ENCODE data around the gene ACTN4. TPM values are rescaled to one million over a fixed set of nuclear protein-coding genes. Genes with fewer than 3 reads are reported as not detected.

Gene ACTN4
- total RNA-seq, 1 donor from 2014 or later, result 628 TPM

DNA sequence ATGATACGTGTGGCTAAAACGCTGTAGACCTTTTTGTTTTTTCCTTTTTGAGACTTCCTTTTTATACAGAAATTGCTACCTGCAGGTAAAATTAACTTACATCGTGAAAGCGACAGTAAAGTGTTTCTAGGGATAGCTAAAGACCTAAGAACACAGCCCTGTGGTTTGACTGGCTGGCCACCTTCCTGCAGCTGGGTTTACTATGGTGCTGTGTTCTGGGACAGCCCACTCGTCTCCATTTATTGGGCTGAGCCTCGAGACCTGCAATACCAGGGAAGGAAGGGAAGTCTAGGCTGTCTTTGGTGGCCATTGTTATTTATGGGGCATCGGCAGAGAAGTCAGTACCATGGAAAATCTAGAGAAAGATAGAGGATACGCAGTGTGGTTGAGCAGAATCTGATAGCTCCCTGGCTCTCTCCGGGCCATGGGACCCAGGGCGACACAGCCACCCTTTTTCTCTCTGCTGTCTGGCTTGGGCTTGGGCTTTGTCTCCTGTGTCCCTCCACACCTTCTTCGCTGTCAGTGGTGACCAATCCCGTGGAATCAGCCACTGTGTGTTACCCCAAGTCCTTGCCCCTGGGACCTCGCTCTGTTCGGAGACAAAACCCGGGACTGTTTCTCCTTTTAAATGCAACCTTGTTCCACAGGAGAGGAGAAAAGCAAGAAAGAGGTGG lies 30.9 kb downstream of the ACTN4 start:
- DNase-seq (ENCODE audit: low spot score), result no peak

- no peak for DNase-seq (ENCODE audit: low spot score)
Measured at GRCh38 chr19:38678891-38679494, 31.5 kb downstream of the ACTN4 start.

- no peak for DNase-seq (ENCODE audit: low spot score)
Measured at GRCh38 chr19:38679839-38680238, 32.4 kb downstream of the ACTN4 start.

DNA sequence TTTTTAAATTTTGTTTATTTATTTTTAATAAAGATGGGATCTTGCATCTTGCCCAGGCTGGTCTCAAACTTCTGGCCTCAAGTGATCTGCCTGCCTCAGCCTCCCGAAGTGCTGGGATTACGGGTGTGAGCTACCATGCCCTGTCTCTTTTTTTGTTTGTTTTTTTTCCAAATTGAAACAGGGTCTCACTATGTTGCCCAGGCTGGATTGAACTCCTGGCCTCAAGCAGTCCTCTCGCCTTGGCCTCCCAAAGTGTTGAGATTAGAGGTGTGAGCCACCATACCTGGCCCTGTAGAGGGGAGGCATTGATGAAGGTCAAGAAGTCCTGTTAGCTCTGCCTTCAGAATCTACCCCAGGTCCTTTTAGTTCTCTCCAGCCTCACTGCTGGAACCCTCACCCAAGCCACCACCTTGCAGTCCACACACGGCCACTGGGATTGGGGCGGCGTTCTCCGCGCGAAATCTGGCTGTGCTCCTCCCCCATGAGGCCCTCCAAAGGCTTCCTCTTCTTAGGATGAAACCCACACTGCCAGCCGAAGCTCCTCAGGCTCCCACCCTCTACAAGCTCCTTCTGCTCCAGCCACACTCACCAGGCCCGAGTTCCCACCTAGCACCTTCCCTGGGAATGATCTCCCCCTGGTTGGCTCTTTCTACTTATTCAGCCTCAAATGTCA lies 34.9 kb downstream of the ACTN4 start:
- DNase-seq (ENCODE audit: low spot score), result no peak

GRCh38 chr19:38682872-38683392 lies 35.5 kb downstream of the ACTN4 start:
- DNase-seq (ENCODE audit: low spot score), result no peak

DNA sequence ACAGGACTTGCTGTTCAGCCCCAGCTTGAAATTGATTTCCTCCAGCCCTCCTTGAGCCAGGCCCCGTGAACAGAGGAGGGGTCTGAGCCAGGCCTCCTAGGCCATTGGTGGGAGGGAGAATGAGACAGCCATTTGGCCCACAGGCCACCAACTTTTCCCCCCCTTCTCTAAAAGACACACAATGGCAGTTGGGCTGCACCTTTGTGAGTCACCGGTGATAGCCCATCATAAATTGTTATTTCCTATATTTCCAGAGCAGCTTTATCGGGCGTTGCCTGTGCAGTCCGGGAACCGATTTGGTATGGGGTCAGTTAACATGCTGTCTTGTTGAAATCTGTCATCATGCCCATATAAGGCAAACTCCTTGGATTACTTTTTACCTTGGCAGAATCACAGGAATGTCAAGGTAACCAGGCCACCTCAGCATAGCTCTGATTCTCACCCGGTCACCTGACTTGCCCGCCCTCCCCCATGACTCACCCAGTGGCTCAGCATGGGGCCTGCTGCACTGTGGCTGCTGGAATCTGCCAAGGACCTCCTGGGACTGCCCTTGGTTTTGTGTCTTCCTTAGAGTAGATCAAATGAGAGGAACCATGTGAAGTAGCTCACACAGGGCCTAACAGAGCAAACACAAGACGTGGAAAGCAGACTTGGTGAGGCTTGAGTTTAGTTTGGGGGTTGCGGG lies 36.1 kb downstream of the ACTN4 start:
- DNase-seq (ENCODE audit: low spot score), result peak; percentile 94

- DNase-seq (ENCODE audit: low spot score), result peak; percentile 55
Measured at GRCh38 chr19:38684078-38684861, 36.8 kb downstream of the ACTN4 start.

DNA sequence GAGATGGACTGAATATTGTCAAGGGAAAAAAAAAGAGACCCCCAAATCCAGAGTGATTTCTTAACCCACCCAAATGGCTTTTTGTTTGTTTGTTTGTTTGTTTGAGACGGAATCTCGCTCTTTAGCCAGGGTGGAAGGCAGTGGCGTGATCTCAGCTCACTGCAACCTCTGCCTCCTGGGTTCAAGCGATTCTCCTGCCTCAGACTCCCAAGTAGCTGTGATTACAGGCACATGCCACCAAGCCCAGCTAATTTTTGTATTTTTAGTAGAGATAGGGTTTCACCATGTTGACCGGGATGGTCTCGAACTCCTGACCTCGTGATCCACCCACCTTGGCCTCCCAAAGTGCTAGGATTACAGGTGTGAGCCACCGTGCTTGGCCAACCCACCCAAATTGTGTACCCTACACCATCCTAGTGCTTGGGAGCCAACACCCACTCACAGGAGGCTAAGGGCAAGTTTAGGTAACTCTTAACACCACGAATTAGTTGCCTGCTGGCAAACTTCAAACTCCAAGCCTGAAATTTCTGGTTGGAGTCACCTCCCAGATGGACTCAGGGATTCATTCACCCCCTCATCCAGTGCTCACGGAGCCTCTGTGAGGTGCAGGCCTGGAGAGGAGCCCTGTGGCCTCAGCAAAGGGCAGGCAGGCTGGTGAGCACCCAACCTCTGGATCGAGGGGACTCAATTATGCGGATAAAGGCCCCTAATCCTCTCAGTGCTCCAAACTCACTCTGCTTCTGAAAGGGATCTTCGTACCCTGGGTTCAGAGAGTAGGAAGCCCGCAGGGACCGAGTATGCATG lies 37.6 kb downstream of the ACTN4 start:
- DNase-seq (ENCODE audit: low spot score), result no peak

DNA sequence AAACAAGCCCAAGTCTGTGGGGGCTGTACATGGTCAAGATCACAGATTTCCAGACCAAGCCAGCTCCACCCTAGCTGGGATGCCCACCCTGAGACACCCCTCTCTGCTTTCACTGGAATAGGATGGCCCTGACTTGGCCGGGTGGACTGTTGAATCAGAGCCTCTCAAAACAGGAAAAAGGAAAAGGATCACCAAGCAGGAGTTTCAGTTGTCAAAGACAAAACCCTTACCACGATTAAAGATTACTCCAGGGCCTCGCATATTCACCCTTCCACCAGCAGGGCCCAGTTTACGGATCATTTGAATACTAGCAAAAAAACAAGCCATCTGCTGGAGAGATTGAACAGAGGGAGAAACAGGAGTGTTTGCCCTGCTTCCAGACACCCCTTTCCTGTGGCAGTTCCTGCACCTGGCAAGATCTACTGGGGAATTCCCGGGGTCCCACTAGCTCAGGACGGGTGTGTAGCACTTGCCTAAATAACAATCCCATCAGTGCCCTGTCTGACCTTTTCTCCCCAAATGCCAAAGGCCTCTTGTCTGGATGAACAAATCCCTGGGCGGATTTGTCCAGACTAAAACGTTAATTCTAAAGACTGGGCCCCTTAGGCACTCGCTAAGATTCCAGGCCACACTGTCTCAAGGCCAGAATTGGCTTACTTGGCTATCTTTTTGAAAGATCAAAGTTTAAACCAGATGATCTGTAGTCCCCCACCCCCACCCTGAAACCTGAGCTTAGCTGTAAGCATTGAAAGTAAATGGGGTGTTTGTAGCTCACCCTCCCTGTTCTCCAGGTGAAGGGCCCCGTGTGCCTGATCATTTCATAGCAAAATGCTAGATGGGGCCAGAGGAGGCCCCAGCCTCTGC lies 38.4 kb downstream of the ACTN4 start:
- DNase-seq (ENCODE audit: low spot score), result no peak

DNA sequence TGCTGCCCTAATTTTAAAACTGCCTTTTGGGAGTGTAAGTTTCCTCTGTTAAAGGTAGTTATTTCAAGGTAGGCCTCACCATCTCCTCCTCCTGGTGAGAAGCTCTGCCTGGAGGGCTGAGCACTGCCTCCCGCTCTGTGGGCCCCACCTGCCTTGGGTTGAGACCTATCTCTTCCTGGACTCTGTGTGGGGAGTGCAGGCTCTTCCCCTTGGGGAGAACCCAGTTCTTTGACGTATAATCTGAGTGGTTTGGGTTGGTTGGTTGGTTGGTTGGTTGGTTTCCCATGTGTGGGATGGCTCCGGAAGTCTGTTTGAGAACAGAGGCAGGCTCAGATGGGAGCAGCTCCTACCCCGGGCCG lies 39.1 kb downstream of the ACTN4 start:
- DNase-seq (ENCODE audit: low spot score), result no peak

DNA sequence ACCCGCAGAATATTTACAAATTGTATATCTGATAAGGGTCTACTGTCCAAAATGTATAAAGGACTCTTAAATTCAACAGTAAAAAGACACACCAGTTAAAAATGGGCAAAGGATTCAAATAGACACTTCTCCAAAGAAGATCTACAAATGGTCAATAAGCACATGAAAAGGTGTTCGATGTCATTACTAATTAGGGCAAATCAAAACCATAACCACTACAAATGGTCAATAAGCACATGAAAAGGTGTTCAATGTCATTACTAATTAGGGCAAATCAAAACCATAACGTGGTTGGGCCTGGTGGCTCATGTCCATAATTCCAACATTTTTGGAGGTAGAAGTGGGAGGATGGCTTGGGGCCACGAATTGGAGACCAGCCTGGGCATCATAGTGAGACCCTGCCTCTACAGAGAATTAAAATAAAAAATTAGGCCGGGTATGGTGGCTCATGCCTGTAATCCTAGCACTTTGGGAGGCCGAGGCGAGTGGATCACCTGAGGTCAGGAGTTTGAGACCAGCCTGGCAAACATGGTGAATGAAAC lies 40.5 kb downstream of the ACTN4 start:
- no peak for DNase-seq (ENCODE audit: low spot score)

DNA sequence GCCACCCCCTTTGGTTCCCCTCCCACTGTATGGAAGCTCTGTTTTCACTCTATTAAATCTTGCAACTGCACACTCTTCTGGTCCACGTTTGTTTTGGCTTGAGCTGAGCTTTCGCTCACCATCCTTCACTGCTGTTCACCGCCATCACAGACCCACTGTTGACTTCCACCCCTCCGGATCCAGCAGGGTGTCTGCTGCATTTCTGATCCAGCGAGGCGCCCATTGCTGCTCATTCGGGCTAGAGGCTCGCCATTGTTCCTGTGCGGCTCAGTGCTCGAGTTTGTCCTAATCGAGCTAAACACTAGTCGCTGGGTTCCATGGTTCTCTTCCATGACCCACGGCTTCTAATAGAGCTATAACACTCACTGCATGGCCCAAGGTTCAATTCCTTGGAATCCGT lies 42.7 kb downstream of the ACTN4 start:
- no peak for DNase-seq (ENCODE audit: low spot score)

DNA sequence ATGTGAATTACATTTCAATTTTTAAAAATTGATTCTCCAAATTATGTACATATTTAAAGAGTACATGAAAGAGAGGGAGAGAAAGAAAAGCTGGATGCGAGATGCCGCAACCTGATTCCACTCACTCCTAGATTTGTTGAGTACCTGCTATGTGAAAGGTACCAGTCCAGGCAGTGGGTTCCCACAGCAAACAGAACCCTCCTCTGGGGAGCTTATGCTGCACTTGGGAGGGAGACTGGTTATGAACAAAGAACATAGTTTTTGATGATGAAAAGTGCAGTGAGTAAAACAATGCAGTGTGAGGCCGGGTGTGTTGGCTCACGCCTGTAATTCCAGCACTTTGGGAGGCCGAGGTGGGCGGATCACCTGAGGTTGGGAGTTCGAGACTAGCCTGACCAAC lies 43.4 kb downstream of the ACTN4 start:
- no peak for DNase-seq (ENCODE audit: low spot score)

GRCh38 chr19:38691938-38692457 lies 44.5 kb downstream of the ACTN4 start:
- peak; percentile 69 for DNase-seq (ENCODE audit: low spot score)

- DNase-seq (ENCODE audit: low spot score), result no peak
Measured at GRCh38 chr19:38692458-38693379, 45.3 kb downstream of the ACTN4 start.

GRCh38 chr19:38693380-38694223 lies 46.2 kb downstream of the ACTN4 start:
- no peak for DNase-seq (ENCODE audit: low spot score)

DNA sequence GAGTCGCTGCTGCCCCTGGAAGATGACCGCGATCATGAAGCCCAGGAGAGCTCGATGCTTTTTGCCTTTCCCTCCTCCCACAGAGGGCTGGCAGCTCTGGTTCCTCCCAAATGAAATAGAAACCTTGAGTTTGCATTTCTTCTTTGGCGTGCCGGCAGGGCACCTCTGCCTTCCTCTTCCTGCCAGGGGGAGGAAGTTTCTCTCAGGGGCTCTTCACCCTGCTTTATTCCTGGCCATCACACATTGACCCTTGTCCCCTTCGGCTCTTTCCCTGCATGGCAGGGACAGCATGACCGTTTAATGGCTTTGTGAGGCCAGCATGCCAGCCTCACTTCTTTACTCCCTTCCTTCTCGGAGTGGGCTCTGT lies 47.9 kb downstream of the ACTN4 start:
- no peak for DNase-seq (ENCODE audit: low spot score)
